ENCODE measurements around the gene MRPL48.
"Not testable (repeated sequence)": the region's sequence is repeated elsewhere in the genome, so short reads cannot be mapped to it uniquely, and the experiment has no call there.

Gene MRPL48

DNA sequence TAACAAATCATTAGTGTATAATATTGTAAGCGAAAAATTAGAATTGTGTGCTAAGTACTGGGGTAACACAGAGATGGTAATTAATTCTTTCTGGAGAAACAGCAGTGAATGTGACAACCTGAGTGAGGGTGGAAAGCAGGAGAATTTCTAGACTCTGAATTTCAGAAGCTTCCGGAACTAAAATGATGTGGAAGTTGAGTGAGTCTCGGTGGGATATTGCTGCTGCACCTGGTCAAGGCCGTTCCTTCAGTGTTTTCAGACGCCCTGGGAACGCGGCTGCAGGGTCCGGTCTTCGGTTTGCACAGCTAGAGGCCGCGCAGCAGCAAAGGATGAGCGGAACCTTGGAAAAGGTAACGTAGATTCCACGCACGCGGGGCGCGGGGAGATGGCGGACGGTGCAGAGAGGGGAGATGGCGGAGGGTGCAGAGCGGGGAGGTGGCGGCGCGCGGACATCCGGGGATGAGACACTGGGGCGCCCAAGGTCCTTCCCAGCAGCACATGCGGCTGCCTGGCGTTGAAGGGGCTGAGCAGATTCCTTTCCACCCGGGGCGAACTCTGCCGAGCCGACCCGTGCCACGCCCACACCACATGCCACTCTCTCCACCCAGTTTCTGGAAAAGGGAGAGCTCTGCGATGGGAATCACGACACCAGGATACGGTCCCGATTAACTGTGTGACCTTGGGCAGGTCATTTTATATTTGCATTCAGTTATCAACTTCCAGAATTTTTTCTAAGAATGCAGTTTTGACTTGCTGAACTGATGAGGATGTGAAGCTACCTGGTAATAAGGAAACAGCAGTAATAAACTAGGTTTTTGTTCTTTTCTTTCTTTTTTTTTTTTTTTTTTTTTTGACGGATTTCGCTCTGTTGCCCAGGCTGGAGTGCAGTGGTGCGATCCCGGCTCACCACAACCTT lies at the start of gene MRPL48:
Gene MRPL48, plus strand, starts transcription at position 232 of the 916 bp plus-strand sequence. Its CDS starts 98 bp downstream, at position 330.
- peak; percentile 66 to 76 for DNase-seq (ENCODE audit: low read depth in 2 of 2)

DNA sequence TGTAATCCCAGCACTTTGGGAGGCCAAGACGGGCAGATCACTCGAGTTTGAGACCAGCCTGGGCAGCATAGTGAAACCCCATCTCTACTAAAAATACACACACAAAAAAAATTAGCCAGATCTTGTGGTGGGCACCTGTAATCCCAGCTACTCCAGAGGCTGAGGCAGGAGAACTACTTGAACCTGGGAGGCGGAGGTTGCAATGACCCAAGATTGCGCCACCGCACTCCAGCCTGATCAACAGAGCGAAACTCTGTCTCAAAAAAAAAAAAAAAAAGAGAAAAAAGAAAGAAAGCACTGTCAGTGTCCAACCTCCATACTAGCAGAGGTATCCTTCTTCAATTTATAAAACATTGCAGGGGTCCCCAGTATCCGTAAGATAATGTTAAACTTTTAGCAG lies 44.6 kb upstream of the MRPL48 start:
- no peak for DNase-seq (ENCODE audit: low read depth in 2 of 2)

DNA sequence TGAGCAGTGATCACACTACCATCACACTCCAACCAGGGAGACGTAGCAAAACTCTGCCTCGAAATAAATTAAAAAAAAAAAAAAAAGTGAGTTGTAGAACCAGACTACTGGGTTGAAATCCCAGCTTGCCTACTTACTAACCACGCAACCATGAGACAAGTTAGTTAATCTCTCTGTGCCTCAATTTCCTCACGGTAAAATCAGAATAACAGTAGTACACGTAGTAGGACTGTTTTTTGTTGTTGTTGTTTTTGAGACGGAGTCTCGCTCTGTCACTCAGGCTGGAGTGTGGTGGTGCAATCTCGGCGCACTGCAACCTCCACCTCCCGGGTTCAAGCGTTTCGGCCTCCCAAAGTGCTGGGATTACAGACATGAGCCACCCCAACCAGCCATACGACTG lies 41.0 kb upstream of the MRPL48 start:
- DNase-seq (ENCODE audit: low read depth in 2 of 2), result no peak

DNA sequence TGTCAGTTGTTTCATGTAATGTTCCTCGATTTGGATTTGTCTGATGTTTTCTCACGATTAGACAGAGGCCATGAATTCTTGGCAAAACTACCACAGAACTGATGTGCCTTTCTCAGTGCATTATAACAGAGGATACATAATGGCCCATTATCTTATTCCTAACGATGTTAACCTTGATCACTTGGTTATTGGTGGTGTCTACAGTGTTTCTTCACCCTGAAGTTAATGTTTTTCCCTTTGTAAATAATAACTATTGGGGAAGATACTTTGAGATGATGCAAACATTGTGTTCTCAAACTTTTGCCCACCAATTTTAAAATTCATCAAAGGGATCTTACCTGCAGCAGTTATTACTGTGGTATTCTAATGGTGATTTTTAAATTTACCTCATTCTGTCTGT lies 39.9 kb upstream of the MRPL48 start:
- DNase-seq (ENCODE audit: low read depth in 2 of 2), result no peak

DNA sequence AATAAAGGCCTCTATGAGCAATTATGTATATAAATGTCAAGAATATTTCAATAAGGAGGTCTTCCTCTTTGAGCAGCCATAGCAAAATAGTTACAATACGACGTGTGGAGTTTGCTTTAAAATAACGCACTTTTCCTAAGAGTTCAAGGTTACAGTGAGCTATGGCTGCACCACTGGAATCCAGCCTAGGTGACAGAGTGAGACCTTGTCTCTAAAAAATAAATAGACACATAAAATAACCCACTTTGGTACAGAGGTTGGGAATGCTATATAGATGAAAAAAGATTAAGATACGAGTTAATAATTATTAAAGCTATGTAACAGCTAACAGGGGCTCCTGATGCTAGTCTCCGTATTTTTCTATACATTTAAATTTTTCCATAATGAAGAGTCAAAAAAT lies 39.4 kb upstream of the MRPL48 start:
- no peak for DNase-seq (ENCODE audit: low read depth in 2 of 2)

DNA sequence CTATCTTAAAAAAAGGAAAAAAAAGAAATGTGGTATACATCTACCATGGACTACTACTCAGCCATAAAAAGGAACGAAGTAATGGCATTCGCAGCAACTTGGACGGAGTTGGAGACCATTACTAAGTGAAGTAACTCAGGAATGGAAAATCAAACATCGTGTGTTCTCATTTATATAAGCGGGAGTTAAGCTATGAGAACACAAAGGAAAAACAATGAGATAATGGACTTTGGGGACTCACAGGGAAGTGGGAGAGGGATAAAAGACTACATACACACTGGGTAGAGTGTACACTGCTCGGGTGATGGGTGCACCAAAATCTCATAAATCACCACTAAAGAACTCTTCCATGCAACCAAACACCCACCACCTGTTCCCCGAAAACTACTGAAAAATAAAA lies 38.6 kb upstream of the MRPL48 start:
- no peak for DNase-seq (ENCODE audit: low read depth in 2 of 2)

DNA sequence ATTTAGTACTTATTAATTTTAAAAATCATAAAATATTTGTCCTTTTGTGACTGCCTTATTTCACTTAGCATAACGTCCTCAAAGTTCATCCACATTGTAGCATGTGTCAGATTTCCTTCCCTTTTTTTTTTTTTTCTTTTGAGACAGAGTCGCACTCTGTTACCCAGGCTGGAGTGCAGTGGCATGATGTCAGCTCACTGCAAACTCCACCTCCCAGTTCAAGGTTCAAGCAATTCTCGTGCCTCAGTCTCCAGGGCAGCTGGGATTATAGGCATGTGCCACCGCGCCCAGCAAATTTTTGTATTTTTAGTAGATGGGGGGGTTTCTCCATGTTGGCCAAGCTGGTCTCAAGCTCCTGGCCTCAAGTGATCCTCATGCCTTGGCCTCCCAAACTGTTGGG lies 37.4 kb upstream of the MRPL48 start:
- no peak for DNase-seq (ENCODE audit: low read depth in 2 of 2)

DNA sequence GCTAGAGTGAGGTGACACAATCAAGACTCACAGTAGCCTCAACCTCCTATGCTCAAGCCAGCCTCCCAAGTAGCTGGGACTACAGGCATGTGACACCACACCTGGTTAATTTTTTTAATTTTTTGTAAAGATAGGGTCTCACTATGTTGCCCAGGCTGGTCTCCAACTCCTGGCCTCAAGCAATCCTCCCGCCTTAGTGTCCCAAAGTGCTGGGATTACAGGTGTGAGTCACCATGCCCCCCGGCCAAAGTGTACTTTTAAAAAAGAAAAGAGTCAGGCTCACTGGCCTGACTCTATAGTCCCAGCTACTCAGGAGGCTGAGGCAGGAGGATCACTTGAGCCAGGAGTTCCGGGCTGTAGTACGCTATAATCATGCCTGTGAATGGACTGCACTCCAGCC lies 36.8 kb upstream of the MRPL48 start:
- not testable (repeated sequence) for DNase-seq (ENCODE audit: low read depth in 2 of 2)

DNA sequence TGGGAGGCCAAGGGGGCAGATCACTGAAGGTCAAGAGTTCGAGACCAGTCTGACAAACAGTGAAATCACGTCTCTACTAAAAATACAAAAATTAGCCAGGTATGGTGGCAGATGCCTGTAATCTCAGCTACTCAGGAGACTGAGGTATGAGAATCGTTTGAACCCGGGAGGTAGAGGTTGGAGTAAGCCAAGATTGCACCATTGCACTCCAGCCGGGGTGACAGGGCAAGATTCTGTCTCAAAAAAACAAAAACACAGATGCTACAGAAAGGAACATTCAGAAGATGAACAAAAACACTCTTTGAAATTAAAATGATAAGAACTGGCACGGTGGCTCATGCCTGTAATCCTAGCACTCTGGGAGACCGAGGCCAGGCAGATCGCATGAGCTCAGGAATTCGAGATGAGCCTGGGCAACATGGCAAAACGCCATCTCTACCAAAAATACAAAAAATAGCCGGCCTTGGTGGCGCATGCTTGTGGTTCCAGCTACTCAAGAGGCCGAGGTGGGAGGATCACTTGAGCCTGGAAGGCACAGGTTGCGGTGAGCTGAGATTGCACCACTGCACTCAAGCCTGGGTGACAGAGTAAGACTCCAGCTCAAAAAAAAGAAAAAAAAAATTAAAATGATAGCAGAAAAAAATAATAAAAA lies 35.3 kb upstream of the MRPL48 start:
- no peak for DNase-seq (ENCODE audit: low read depth in 2 of 2)

DNA sequence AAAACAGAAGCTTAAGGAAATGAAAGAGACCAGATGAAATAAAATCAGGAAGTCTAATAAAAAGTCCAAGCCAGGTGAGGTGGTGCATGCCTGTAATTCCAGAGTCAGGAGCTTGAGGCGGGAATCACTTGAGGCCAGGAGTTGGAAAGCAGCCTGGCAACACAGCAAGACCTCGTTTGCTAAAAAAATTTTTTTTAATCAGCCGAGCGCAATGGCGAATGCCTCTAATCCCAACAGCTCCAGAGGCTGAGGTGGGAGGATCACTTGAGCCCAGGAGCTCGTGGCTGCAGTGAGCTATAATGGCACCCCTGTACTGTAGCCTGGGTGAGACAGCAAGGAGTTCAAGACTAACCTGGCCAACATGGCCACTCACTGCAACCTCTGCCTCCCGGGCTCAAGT lies 34.8 kb upstream of the MRPL48 start:
- DNase-seq (ENCODE audit: low read depth in 2 of 2), result no peak

DNA sequence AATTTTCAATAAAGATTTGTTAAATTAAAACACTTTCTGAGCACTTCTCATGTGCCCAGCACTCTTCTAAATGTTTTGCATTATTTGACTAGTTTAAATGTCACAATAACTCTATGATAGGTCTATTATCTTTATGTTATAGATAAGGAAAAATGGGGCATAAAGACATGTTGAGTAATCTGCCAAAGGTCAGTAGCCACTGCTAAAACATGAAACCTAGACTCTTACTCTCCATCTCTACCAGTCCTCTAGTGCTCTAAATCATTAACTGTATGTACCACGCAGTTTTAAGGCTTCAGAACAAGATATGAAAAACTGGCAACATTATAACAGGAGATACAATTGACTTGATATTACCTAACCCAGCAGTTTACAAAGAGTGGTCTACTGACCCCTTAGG lies 33.7 kb upstream of the MRPL48 start:
- DNase-seq (ENCODE audit: low read depth in 2 of 2), result no peak

DNA sequence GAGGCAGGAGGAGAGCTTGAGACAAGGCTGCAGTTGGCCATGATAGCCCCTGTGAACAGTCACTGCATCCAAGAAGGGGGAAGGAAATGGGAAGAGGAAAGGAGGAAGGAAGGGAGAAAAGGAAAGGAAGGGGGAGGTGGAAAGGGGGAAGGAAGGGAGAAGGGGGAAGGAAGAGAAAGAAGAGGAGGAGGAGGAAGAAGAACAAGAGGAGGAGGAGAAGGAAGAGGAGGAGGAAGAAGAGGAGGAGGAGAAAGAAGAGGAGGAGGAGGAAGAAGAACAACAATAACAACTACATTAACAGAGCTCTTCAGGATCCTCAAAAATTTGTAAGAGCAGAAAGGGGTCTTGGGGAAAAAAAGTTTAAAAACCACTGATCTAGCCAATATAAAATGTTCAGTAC lies 32.0 kb upstream of the MRPL48 start:
- no peak for DNase-seq (ENCODE audit: low read depth in 2 of 2)

DNA sequence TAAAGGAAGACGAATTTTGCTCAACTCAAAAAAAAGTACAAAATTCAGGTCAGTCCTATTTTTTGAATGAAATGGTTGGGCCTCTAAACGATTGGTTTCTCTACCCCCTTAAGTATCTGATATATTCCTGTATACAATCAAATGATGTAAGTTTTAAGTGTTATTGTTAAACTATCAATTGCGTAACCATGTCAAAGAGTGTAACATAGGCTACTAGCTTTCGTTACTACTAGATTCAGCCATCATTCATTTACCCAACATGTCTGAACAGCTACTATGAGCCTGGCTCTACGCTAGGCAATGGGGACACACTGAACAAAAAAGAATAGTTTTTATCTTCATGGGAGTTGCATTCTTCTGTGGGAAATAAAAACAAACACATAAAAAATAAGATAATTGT lies 30.1 kb upstream of the MRPL48 start:
- DNase-seq (ENCODE audit: low read depth in 2 of 2), result no peak

DNA sequence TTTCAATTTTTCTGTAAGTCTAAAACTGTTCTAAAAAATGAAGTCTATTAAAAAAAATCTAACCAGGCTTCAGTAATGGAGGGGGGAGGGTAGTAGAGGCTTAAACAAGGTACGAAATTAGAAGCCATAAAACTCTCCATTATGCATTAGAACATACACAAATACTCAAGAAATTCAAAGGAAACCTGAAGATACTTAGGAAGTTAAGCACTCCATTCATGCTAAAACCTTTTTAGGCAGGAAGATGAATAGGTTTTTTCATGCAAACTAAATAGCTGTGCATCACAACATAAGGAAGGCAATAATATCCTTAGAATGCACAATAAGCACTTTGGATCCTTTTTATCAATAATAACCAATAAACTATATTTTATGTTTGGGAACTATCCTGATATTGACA lies 29.2 kb upstream of the MRPL48 start:
- no peak for DNase-seq (ENCODE audit: low read depth in 2 of 2)

DNA sequence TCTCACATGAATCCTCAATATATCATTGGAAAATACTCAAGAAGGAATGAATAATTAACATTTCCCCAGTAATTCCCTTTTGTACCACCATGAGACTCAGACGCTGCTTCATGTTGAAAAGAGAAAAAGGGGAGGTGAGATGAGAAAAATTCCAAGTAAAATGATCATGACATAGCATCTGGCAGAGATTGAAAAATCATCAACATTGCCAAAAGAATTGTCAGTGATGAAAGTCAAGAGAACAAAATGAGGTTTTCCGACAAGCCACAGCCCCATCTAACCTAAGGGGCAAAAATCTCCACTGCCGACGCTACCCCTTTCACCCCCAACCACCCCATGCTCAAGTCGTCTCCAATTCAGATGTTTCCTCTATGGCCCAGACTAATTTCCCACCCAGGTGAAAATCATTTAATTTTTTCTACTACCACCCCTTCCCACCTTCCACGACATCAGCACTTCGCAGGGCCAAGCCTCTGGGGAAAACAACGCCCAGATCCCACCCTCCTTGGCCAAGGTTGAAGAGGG lies 28.0 kb upstream of the MRPL48 start:
- no peak for DNase-seq (ENCODE audit: low read depth in 2 of 2)

DNA sequence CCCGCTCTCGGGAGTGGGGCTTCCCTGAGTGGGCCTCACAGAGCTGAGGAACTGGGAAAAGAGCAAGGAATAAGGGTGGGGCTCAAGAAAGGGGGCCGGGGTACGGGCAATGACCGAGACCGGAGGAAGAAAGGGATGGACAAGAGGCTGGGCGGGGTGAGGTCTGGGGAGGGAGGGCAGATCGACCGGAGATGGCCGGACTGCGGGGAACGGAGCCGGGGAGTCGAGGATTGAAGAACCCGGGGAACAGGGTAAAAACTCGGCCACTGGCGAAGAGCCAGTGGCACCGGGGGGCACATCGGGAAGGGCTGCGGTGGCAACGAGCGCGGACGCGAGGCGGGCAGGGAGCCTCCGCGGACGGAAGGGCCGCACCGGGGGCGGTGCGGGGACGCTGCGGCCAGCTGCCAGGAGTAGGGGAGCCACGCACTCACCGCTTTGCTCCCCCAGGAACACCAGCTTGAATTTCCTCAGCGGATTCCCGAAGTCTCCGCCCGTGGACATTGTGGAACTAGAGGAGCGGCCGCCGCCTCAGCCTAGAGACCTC lies 27.5 kb upstream of the MRPL48 start:
- DNase-seq (ENCODE audit: low read depth in 2 of 2), result no peak

DNA sequence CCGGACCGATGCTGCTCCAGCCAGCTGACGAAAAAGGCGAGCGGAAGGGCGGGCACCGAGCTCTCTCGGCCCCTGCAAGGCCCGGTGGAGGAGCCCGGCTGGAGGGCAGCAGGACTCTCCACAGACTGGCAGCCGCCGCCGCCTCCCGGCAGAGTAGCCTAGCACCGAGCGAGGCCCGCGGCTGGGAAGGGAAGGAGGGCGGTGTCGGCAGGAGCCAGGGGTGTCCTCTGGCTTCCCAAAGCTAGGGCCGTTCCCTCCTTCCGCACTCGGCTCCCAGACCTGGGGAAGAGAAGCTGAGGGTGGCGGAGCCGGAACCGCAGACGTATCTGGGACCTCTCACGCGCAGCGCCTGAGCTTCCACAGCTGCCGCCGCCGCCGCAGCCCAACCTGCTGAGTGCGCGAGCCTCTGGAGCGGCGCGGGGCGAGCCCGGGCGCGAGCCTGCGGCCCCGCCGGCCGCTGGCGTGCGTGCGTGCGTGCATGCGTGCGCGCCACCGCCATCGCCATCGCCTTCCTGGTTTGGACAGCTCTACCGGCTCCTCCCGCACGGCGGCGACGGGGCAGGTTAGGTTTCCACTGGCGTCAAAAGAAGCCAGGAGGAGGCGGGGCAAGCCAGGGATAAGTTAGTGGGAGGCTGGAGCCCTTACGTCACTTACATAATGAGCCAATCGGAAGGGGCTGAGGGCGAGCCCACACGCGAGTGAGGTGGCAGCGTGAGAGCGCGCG lies 26.8 kb upstream of the MRPL48 start, which contains the start of gene RAB6A:
Gene RAB6A, minus strand, starts transcription at position 396 of the 724 bp plus-strand sequence. CDS start 439 bp downstream, outside the sequence.
- peak; percentile 97 to 98 for DNase-seq (ENCODE audit: low read depth in 2 of 2)

DNA sequence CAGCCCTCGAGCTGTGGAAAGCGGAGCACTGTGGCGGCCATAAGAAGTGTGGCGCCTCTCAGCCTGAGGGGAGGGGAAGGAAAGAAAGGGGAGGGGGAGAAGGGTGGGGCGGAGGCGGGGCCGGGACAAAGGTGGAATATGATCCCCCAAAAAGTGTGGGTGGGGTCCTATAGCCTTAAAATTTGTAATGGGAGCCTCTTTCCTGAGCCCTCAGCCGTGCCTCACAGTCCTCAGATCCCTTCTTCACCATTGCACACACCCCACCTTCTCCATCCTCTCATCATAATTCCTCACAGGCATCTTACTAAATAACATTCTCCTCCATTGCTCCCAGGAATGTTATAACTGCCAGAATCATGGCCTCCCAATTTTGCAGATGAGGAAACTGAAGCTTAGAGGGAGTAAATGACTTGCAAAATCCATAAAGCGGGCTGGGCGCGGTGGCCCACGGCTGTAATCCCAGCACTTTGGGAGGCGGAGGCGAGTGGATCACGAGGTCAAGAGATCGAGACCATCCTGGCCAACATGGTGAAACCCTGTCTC lies 26.2 kb upstream of the MRPL48 start:
- no peak for DNase-seq (ENCODE audit: low read depth in 2 of 2)

DNA sequence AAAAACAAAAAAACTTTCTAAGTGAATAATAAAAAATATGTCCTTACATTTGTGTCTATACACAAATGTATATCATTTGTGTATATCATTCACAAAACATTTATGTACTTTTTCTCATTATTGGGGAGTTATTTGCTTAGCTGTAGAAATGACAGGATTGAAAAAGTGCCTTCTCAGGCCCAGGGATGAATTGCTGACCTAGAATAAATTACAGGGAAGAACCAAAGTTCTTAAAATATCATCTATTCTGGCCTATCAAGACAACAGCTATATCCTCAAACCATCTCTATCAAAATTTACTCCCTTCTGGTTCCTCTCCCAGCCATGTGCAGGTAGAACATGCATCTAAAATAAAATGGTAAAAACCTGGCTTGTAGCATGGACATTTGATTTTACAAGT lies 24.9 kb upstream of the MRPL48 start:
- DNase-seq (ENCODE audit: low read depth in 2 of 2), result no peak

DNA sequence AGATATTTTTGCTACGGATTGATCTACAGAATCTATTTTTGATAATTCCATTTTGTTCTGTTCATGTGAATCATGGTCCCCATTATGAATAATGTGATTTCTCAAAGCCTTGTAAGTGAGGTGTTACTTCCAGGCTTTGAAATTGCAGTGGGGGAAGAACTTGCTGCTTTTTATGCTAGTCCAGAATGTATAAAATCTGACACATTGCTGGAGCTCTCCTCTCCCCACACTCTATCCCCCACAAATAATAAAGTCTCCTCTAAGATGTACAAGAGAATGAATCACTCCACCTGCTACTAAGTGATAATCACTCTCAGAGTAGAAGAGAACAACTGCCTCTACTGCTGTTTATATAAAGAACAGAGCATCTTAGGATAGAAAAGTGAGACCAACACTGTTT lies 20.9 kb upstream of the MRPL48 start:
- DNase-seq (ENCODE audit: low read depth in 2 of 2), result no peak

DNA sequence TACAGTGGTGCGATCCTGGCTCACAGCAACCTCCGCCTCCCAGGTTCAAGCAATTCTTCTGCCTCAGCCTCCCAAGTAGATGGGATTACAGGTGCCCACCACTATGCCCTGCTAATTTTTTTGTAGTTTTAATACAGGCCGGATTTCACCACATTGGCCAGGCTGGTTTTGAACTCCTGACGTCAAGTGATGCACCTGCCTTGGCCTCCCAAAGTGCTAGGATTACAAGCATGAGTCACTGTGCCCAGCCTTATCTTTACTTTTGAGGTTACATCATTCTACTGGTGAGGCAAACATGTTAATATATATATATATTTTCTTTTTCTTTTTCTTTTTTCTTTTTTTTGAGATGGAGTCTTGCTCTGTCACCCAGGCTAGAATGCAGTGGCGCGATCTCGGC lies 16.9 kb upstream of the MRPL48 start:
- not testable (repeated sequence) for DNase-seq (ENCODE audit: low read depth in 2 of 2)
